Measurements from ENCODE around the gene C3orf22.

DNA sequence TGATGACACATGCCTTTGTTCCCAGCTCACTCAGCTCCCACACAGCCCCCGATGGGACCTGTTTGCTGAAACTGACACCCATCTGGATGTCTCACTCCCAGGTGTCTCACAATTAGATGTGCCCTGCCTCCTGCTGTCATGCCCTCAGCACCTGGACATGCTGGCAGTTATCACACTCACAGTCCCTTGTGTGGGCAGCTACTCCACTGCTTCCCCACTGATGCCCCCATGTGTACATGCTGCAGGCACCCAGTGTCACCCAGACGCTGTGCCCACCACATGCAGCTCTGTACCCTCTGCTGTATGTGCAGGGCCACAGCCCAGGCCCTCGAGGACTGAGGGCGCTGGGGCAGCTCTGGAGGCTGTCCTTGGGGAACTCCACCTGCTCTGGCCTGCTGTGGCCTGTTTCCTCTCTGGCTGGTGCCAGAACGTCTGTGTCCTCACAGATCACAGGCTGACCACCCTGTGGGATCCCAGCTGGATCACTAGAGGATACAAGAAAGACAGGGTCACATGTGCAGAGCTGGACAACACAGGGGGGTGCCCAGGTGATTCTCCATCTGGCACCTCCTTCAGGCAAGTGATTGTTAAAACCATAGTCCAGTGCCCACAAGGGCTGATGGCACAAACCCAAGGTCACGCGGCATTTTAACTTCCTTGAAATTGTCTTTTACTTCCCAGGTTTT is 14.0 kb downstream of the C3orf22 start:
- TF ChIP-seq YY1 (tag by site-specific recombination; IDR thresholded peaks at IDR 0.05) (no peak), TCF7L2 (IDR thresholded peaks at IDR 0.05; ENCODE audit: borderline replicate concordance, low read depth, low read length) (no peak), ZBTB8A (tag by site-specific recombination; IDR thresholded peaks at IDR 0.05) (no peak), ZBTB11 (tag by site-specific recombination; conservative IDR thresholded peaks at IDR 0.05; ENCODE audit: low read depth) (no peak), ZNF423 (tag by site-specific recombination; IDR thresholded peaks at IDR 0.05) (no peak), KLF10 (tag by site-specific recombination; IDR thresholded peaks at IDR 0.05) (no peak)
- TF ChIP-seq, protein P1, sequence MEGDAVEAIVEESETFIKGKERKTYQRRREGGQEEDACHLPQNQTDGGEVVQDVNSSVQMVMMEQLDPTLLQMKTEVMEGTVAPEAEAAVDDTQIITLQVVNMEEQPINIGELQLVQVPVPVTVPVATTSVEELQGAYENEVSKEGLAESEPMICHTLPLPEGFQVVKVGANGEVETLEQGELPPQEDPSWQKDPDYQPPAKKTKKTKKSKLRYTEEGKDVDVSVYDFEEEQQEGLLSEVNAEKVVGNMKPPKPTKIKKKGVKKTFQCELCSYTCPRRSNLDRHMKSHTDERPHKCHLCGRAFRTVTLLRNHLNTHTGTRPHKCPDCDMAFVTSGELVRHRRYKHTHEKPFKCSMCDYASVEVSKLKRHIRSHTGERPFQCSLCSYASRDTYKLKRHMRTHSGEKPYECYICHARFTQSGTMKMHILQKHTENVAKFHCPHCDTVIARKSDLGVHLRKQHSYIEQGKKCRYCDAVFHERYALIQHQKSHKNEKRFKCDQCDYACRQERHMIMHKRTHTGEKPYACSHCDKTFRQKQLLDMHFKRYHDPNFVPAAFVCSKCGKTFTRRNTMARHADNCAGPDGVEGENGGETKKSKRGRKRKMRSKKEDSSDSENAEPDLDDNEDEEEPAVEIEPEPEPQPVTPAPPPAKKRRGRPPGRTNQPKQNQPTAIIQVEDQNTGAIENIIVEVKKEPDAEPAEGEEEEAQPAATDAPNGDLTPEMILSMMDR (tag by site-specific recombination; IDR thresholded peaks at IDR 0.05) = no peak
- TF ChIP-seq, protein P2, sequence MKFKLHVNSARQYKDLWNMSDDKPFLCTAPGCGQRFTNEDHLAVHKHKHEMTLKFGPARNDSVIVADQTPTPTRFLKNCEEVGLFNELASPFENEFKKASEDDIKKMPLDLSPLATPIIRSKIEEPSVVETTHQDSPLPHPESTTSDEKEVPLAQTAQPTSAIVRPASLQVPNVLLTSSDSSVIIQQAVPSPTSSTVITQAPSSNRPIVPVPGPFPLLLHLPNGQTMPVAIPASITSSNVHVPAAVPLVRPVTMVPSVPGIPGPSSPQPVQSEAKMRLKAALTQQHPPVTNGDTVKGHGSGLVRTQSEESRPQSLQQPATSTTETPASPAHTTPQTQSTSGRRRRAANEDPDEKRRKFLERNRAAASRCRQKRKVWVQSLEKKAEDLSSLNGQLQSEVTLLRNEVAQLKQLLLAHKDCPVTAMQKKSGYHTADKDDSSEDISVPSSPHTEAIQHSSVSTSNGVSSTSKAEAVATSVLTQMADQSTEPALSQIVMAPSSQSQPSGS (tag by site-specific recombination; IDR thresholded peaks at IDR 0.05; ENCODE audit: low read depth) = no peak
